Effector CD4-positive, alpha-beta T cell (primary cell): ENCODE results near the gene TTLL10.
"Not testable (repeated sequence)": the region's sequence is repeated elsewhere in the genome, so short reads cannot be mapped to it uniquely, and the experiment has no call there.

ENCODE experiments used
- DNase-seq: peaks from one replicate; pipeline ENCODE4 v3.0.0-alpha.2; 2020

The TTLL10 gene

DNA sequence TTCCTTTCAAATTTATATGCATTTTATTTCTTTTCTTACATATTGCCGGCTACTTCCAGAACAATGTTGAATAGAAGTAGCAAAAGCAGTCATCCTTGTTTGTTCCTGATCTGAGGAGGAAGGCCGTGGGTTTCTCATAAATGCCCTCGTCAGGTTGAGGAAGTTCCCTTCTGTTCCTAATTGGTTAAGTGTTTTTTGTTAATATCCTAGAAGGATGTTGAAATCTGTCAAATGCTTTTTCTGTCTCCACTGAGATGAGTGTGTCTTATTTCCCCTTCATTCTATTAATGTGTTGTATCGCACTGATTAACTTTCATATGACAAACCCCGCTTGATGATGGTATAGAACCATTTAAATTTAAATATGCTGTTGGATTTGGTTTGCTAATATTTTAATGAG, 15.4 kb downstream of the TTLL10 start:
- no peak for DNase-seq

DNA sequence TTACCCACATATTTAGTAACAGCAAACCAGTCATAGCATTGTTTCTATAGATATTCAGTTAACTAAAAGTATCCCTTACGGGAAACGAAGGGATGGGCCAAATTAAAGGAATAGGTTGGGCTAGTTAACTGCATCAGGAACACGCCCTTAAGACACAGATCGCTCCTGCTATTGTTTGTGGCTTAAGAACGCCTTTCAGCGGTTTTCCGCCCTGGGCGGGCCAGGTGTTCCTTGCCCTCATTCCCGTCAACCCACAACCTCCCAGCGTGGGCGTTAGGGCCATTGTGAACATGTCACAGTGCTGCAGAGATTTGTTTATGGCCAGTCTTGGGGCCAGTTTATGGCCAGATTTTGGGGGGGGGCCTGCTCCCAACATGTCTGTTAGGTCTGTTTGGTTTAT, 18.1 kb downstream of the TTLL10 start:
- DNase-seq: no peak

DNA sequence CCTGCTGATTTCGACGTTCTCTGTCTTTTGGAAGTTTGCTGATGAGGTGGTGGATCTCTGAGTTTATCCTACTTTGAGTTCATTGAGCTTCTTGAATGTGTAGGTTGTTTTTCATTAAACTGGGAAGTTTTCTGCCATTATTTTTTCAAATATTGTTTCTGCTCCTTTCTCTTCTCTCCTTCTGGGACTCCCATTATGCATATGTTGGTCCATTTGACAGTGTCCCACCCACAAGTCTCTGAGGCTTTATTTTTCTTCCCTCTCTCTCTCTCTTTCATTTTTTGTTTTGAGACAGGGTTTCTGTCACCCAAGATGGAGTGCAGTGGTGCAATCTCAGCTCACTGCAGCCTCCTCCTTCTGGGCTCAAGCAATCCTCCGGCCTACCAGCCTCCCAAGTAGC, 21.0 kb downstream of the TTLL10 start:
- no peak for DNase-seq

DNA sequence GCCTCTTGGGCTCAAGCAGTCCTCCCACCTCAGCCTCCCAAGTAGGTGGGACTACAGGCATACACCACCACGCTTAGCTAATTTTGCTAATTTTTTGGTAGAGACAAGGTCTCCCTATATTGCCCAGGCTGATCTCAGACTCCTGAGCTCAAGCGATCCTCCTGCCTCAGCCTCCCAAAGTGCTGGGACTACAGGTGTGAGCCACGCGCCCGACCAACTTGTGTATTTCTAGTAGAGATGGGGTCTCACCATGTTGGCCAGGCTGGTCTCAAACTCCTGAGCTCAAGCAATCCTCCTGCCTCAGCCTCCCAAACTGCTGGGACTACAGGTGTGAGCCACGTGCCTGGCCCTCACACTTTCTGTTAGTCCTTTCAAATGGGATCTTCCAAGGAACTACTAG, 22.0 kb downstream of the TTLL10 start:
- not testable (repeated sequence) for DNase-seq

DNA sequence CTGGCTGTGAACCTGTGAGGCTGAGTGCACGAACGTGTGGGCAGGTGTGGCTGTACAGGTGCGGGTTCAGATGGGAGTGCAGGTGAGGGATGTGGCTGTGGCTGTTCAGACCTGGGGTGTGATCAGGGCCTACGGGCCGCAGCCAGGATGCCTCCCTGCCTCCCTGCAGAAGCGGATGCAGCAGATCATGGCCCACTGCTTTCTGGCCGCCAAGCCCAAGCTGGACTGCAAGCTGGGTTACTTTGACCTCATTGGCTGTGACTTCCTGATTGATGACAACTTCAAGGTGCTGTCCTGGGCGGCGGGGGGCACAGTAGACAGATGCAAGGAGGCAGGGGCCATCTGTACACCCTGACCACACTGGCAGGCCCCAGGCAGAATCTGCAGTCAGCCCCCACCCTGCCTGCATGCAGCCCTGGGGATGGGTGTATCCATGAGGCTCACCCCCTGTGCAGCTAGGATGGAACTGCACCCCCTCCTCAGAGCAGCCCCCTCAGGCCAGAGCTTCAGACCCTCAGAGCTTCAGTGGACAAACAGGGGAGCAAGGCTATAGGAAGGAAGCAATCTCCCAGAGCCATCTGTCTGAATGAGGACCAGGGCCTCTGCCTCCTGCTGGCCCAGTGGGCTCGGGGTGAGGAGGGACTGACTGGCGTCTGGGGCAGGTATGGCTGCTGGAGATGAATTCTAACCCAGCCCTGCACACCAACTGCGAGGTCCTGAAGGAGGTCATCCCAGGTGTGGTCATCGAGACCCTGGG, 22.9 kb downstream of the TTLL10 start:
- DNase-seq: peak; percentile 1

DNA sequence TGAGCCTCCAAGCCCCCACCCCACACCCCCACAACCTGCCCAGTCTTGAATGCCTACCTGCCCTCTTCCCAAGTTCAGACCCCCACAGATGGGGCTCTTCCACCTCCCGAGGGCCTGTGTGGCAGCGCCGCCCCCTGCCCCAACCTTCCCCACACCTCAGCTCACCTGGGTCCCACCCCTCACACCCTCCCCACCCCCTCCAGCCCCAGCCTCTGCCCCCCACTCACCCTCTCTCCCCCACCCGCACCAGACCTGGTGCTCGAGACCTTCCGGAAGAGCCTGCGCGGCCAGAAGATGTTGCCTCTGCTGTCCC, 23.5 kb downstream of the TTLL10 start:
- DNase-seq: no peak

DNA sequence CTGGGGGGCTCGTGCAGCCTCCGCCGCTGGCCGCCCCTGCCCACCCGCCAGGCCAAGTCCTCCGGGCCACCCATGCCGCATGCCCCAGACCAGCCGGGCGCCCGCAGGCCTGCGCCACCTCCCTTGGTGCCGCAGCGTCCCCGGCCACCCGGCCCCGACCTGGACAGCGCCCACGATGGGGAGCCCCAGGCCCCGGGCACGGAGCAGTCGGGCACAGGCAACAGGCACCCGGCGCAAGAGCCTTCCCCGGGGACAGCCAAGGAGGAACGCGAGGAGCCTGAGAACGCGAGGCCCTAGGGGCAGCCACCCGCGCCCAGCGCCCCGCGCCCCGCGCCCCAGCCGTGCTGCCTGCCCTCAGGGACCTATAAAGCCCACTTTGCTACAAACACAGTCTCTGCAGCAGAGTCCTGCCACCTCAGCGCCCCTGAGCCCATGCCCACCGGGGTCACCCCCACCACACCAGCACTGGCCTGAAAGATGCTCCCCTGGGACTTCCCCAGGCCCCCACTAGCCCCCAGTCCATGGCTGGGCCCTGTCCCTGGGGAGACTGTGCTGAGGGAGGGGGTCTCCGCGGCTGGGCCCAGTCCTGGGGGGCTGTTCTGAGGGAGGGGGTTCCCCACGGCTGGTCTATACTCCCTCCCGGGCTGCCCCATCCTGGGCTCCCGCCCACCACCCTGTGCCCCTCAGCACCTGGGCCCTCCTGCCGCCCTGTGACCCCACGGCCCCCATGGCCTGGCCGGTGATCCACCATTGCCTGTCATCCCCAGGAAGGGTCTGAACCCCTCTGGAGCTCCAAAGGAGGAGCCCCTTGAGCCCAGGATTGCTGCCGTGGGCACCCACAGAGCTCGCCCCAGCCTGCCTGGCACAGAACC, 24.1 kb downstream of the TTLL10 start:
- peak; percentile 1 for DNase-seq

DNA sequence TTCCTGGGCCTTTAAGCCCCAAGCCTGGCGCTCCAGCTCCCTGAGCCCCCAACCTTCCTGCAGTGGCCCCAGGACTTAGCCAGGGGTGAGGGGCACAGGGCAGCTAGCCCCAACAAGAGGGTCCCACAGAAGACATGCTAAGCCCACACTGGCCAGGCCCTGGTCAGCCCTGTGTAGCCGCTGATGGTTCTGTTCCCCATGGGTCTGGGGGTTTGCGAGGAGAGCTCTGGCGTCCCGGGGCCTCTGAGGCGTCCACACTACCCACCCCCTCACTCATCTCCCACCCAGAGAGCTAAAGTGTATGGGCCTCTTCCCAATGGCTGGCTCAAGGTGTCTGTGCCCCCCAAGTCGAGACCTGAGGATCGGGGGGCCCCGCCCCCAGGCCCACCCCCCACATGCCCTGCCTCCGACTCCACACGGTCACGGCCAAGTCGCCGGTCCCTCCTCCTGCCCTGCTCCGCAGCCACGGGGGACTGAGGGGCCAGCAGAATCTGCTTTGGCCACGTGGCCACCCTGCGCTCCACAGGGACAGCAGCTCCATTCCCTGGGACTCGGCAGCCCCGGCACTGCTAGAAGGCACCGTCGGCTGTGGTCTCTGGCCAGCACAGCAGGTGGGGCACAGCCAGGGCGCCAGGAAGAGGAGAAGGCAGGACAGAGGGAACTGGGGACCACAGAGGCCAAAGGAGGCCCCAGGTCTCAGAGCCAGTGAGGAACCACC, 24.9 kb downstream of the TTLL10 start:
- DNase-seq: peak; percentile 1

DNA sequence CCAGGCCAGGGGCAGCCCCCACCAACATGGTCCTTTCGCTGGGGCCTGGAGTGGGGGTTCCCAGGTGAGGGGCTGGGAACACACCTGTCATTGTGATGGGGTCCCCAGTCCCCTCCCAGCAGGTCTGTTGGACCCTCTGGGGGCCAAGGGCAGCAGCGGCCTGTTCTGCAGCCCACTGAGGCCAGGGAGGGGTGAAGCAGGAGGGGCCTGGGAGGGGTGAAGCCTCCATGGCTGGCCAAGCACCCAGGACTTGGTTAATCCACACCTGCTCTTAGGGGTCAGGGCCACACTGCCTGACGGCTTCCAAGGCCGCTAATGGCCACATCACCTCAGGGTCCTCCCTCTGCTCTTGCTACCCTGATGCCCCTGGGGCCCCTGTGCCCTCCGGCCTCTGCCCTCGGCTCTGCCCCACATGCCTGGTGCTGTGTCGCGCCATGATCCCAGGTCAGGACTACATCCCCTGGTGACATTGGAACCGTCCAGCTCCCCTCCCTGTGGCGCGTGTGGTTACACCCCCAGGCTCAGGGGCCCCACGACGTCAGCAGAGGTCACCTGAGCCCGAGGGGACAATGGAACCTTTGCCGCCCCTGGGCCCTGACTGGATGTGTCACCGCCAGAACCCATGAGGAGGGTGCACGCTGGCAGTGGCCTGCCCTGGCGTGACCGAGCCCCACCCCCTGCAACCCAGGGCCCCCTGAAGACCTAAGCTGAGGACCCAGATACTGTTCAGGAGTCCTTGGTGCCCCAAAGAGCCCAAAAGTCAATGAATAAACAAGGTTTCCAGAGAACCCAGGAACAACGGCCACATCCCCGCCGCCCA, 25.7 kb downstream of the TTLL10 start:
- peak; percentile 1 for DNase-seq

DNA sequence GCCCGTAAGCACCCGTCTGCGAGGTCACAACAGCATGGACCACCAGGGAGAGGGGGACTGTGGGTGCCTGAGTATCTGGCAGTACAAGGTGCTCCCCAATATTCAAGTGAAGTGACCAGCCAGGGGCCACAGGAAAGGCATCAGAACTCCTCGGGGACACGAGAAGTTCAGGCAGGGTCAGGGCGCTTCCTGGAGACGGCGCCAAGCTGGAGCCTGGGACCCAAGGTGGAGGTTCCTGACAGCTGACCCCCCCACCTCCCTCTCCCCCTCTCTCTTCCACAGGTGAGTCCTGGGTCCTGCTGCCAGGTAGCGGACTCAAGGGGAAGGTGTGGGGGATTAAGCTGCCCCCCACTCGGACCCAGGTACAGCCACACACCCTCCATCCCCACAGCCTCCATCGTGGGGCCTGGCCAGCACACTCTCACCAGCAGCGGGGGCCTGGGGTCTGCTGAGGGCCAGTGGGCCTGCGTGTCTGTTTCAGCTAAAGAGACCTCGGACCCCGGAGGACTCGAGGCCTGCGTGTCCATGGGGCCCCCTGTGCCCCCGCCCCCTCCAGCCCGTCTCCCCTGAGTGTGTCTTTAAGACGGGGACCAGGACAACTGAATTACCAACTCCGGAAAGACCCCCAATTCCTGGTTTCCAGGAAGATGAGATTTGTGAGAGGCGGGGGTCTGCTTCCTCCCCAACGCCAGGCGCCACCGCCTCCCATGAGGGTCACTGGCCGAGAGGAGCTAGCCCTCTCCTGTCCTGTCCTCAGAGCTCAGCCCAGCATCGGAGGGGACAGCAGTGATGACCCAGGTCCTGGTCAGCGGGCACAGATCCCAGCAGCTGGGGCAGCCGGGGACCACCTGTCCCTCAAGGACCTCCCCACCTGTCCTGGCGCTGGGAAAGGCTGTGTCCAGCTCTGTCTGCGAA, 26.5 kb downstream of the TTLL10 start:
- peak; percentile 1 for DNase-seq

DNA sequence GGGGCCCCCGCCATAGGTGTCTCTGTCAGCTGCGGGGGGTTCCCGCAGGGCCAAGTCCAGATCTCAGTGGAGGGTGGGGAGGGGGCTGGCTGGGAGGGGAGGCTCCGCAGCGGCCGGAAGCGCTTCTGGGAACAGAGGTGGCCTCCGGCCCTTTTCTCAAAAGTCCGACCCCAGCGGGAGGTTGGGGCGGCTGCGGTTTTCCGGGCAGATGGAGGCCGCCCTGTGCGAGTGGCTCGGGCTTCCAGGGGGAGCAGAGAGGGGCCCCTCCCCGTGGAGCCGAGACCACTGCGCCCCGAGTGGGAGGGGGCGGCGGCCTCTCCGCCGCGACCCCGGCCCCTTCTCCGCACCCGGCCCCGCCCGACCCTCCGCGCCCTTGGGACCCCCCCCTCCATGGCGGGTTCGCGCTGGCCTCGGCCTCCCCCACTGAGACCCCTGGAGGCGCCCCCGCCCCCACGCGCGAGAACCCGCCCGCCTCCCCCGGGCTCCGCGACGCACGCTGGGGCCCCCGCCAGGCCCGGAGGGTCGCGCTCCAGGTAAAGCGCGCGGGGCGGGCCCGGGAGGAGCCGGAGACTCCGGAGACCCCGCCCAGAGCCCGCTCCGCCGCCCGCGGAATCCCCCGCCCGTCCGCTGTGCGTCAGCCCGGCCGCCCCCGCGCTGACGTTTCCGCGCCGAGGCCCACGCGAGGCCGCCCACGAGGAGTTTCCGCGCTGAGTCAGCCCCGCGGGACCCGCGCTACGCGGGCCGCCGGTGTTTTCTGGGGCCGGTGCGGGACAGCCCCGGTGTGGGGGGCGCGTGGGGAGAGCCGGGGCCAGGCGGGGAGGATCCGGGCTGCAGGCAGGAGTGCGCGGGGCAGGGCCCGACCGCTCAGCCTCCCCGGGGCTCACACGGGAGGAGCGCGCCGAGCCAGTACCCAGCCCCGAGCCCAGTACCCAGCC, 27.5 kb downstream of the TTLL10 start:
- DNase-seq: peak; percentile 85

DNA sequence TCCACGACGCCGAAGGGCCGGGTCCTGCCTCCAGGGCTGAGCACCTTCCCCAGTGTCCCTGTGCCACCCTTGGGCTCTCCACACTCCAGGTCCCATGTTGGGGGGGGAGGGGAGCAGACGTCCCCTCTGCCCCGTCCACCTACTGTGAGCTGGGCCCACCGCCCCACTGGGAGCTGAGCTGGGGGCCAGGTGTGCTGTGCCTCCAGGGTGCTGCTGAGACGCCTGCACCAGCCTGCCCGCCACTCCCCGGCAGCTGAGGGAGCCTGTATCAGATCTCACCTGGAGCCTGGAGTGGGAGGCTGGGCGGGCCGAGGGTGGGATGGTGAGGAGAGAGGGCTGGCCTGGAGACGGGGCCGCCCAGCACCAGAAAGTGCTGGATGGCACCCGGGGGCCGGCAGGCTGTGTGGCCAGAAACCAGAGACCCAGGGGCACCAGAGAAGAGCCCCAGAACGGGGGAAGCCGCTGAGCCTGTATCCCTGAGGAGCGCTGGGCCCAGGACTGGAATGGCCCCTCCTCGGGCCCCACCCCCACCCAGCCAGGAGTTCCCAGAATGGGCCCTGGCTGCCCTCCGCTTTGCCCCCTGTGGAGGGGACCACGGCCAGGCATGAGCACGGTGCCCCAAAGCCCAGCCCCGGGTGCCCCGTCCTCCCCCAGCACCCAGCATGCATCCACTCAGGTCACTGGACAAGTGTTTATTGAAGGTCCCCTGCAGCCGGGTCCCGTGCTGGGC, 29.3 kb downstream of the TTLL10 start:
- peak; percentile 1 for DNase-seq

DNA sequence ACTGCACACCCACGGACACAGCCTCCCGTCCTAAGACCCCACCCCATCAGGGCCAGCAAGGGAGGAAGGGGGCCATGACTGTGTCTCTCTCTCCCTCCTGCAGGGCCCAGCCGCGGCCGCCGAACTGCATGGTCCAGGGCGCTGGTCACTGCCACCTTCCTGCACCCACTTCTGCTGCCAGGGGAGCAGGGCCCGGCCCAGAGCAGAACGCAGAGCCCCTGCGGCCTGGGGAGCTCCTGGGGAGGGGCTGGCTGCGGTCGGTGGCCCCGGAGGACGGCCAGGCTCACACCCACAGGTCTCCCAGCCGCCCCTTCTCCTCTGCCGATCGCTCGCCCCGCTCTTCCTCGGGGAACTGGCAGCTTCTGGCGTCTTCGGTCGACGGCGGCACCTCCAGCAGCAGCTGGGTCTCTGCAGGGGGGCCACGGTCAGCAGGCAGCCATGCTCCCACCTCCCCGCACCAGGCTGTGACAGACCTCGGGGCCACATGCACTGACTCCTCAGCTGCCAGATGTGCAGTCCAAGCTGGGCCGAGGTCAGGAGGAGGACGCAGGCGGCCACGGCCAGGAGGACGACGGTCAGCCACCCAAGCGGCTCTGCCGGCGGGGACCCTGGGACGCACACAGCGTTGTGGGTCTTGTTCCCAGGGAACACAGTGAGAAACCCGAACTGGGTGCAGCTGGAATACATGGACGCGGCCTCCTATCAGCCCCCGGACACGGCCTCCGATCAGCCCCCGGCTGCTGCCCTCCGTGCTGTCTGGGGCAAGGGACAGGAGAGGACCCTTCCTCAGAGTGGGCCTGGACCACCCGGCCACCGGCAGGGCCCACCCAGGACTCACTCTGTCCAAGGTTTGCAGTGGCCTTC, 30.1 kb downstream of the TTLL10 start:
- DNase-seq: peak; percentile 1

DNA sequence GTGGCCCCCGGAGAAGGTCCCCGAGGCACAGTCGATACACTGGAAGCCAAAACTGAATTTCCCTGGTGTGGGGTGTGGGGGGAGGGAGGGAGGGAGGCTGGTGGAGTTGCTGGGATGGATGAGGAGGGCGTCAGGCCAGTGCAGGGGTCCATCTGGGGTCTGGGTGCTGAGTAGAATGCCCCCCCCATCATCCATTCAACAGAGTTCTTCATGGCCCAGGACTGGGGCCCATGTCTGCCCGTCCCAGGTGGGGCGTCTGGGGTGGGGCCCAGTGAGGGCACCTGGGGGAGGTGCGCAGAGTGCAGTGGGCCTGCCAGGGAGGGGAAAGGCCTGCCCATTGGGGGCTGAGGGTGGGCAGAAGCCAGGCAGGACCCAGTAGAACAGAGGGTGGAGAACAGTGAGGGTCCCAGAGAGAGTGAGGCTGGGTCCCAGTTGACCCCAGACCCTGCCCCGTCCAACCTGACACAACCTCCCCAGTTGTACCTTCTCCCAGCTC, 30.8 kb downstream of the TTLL10 start:
- DNase-seq: no peak

DNA sequence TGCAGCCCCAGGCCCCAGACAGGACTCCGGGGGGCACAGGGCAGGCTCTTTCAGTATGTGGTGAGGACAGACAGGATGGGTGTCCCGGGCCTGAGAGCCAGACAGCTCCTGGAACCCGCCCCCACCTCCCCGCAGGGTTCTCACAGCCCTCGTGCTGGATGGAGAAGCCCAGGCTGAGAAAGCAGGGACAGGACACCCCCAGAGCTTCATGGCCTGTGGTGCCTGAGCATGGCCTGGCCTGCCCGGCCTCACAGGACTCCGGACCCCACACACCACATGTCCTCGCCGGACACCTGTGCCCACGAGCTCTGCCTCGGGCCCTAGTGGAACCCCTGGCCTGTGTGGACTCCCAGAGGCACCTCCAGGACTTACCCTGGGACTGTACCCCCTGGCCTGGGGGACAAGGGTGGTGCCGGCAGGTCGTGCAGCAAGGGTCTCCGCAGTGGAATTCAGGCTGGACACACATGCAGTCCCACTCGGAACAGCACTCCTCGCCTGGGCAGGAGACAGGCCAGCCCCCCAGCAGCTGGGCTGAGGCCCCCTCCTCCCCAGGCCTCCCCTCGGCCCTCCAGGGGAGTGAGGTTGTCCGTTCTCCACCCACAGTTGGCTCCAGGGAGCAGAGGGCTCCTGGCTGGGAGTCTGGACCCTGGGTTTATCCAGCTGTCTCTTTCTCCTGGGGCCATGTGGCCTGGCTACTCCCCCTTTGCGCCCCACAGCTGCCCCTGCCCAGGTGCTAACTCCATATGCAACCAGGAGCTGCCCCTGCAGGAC, 31.5 kb downstream of the TTLL10 start:
- DNase-seq: peak; percentile 3

DNA sequence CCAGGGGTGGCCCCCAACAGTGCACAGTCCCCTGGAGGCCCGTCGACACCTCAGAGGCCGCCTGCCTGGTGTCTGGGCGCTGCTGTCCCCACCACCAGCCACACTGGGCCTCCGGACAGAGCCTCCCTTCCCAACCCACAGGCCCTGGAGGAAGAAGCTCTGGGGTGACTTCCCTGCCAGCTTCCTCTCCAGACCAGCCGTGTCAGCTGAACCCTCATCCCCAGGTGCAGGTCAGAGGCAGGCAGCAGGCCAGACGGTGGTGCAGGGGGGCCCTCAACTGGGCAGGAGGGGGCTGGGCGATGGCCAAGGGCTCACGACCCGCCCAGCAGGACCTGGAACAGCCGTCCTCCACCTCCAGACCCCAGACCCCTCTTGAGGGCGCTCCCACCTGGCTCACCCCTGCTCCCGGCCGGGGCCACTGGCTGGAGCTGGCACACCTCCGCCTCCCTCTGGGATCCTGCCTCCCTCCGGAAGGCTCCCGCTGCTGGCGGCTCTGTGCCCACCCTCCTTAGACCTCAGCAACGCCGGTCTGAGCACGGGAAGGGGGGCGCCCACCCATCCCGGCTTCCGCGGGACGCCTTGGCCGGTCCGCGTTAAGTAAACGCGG, 32.2 kb downstream of the TTLL10 start:
- DNase-seq: peak; percentile 2

DNA sequence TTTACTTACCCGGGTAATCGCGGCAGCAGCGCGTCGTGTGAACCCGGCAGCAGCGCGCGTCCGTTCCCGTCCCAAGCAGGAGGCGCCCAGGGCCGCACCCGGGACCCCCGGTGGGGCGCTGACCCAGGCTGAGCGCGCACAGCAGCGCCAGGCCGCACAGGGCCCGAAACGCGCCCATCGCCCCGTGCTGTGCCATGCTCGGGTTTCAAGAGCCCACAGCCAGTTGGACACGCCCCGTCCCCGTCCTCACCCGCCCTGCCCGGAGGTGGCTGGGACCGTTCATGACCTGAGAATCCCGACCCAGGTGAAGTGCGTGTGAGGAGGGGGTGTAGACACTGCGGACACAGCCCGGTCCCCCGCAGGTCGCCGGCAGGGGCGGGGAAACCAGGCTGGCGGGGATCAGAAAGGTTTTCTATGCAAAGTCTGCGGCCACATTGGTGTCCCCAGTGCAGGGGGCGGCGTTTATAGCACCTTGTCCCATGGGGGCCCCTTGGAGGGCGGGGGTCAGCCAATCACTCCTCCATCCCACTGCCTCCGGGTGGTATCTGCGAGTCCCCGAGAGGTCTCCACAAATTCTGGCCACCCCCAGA, 32.8 kb downstream of the TTLL10 start, which contains the start of gene TNFRSF18:
Gene TNFRSF18, minus strand, starts transcription at position 217 of the 590 bp plus-strand sequence. Its CDS starts 21 bp downstream, at position 196.
- DNase-seq: peak; percentile 22
